ENCODE data around the gene IFT122.

Gene IFT122

GRCh38 chr3:129559565-129560079, 119.6 kb downstream of the IFT122 start:
- no peak for DNase-seq

GRCh38 chr3:129560269-129560787, 120.3 kb downstream of the IFT122 start:
- DNase-seq: no peak

- DNase-seq: no peak
These were observed 121.0 kb downstream of the IFT122 start for GRCh38 chr3:129560911-129561594.

DNA sequence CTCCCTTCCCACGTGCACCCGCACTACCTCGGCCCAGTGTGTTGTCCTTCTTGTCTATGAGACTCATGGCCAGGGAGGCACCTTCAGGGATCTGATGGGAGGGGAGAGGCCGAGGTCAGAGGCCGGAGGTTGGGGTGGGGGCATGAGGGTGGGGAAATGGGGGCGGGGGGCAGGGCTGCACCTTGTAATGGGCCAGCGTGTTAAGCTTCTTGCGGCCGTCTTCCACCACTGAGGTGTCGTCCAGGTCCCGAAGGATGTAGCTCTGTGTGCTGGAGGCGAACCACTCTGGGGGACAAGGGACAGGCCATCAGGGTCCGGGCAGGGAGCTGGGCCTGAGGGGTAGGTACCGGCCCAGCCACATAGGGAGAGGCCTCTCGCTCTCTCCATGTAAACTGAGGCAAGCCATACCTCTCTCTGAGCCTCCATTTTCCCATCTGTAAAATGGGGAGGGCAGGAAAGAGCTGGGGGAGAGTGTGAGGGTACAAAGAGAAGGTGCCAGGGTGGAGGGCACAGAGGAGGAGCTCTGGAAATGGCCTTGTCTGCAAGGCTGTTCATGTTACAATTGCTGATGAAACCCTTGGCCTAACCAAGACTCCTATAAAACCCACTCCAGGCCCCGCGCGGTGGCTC, 121.7 kb downstream of the IFT122 start:
- no peak for DNase-seq

GRCh38 chr3:129562803-129563202, 122.8 kb downstream of the IFT122 start:
- DNase-seq: no peak

DNA sequence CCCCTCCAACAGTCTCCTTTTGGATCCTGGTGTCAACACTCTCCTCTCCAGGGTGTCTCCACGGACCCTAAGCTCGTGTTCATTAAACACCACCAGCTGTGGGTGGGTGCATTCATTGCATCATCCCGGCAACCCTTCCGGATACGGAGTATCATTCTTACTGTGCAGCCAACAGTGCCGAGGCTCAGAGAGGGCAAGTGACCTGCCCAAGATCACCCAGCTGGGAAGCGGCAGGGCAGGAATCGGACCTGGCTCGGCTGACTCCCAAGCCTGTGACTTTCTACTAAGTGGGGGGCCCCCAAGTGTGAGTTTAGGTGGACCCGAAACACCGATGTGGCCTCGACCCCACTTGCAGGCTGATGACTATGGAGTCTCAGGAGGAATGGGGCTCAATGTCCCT, 123.3 kb downstream of the IFT122 start:
- DNase-seq: no peak

DNA sequence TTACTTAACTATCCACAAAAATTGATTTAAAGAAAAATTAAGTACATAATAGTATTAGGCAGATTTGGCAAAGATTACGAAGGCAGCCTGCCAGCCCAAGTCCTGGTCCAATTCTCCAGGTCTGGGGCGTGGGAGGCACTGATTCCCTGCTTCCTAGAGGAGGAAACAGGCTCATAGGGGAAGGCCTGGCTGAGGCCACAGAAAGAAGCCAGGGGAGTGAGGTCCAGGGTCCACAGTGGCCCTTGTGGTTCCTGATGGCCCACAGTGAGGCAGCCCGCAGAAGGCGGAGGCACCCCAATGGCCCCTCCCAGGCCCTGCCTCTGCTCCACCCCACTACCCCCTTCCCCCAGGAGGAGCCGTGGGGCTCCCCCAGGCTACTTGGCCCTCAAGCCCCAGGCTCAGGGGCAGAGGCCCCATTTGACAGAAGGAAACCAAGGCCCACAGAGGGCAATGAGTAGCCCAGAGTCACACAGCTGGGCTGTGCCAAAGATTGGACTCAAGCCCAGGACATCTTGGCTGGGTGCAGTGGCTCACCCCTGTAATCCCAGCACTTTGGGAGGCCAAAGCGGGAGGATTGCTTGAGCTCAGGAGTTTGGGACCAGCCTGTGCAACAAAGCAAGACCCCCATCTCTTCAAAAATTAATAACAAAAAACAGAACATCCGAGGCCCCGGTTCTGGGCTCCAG, 124.0 kb downstream of the IFT122 start:
- no peak for DNase-seq

- DNase-seq: no peak
These were observed 125.1 kb downstream of the IFT122 start for GRCh38 chr3:129564981-129565644.

- no peak for DNase-seq
These were observed 125.9 kb downstream of the IFT122 start for GRCh38 chr3:129565902-129566301.

- no peak for DNase-seq
These were observed 127.2 kb downstream of the IFT122 start for GRCh38 chr3:129567176-129567705.

GRCh38 chr3:129567939-129568338, 127.9 kb downstream of the IFT122 start:
- DNase-seq: no peak

DNA sequence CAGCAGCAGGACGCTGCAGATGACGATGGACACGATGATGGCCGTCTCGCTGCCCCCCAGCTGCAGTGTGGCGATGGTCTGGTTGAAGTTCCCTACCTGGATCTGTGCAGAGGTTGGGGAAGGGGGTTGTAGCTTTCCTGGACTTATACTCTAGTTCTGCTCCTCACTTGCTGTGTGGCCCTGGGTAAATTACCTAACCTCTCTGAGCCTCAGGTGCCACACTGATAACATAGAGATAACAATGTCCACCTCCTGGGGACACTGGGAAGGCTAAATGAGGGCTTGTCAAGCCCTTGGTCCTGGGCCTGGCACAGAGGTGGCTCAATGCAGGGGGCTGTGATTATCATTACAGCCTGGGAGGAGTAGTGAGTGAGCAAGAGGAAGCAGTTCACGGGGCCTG, 129.8 kb downstream of the IFT122 start:
- DNase-seq: no peak
